ELR (cell line): ENCODE data around the gene TCTA.
"Not testable (repeated sequence)": the region's sequence is repeated elsewhere in the genome, so short reads cannot be mapped to it uniquely, and the experiment has no call there.

Source experiments
- DNase-seq: peaks from one replicate; pipeline ENCODE4 v3.0.0-alpha.2; 2015; ENCODE audit warnings: low read depth

TCTA gene

GRCh38 chr3:49411968-49412631 lies at the start of gene TCTA, which contains the start of gene RHOA:
Gene TCTA, plus strand, starts transcription at chr3:49412423. Its CDS starts 4 bp downstream, at chr3:49412427.
Gene RHOA, minus strand, starts transcription at chr3:49411976. Its CDS starts 36,387 bp downstream, at chr3:49375589.
- DNase-seq: peak; percentile 100

- DNase-seq: no peak
These were observed 49.7 kb upstream of the TCTA start for GRCh38 chr3:49362561-49362960.

- DNase-seq: no peak
These were observed 41.5 kb upstream of the TCTA start for GRCh38 chr3:49370585-49371290.

GRCh38 chr3:49371946-49372345 lies 40.3 kb upstream of the TCTA start:
- no peak for DNase-seq

GRCh38 chr3:49377483-49377882 lies 34.7 kb upstream of the TCTA start:
- DNase-seq: peak; percentile 62

- peak; percentile 54 for DNase-seq
These were observed 33.9 kb upstream of the TCTA start for GRCh38 chr3:49378249-49378895.

GRCh38 chr3:49383387-49383786 lies 28.8 kb upstream of the TCTA start:
- DNase-seq: no peak

- no peak for DNase-seq
These were observed 26.6 kb upstream of the TCTA start for GRCh38 chr3:49385617-49386016.

GRCh38 chr3:49386056-49386756 lies 26.0 kb upstream of the TCTA start:
- no peak for DNase-seq

- peak; percentile 73 for DNase-seq
These were observed 24.5 kb upstream of the TCTA start for GRCh38 chr3:49387721-49388120.

GRCh38 chr3:49388289-49388820 lies 23.9 kb upstream of the TCTA start:
- DNase-seq: no peak

GRCh38 chr3:49389297-49389696 lies 22.9 kb upstream of the TCTA start:
- no peak for DNase-seq

GRCh38 chr3:49391310-49391709 lies 20.9 kb upstream of the TCTA start:
- DNase-seq: not testable (repeated sequence)

- peak; percentile 34 for DNase-seq
These were observed 14.8 kb upstream of the TCTA start for GRCh38 chr3:49397470-49397869.

GRCh38 chr3:49399461-49399860 lies 12.8 kb upstream of the TCTA start:
- peak; percentile 19 for DNase-seq

GRCh38 chr3:49401766-49402165 lies 10.5 kb upstream of the TCTA start:
- DNase-seq: no peak

- no peak for DNase-seq
These were observed 8.3 kb upstream of the TCTA start for GRCh38 chr3:49403891-49404290.

GRCh38 chr3:49405570-49405969 lies 6.7 kb upstream of the TCTA start:
- not testable (repeated sequence) for DNase-seq

GRCh38 chr3:49406571-49407565 lies 5.4 kb upstream of the TCTA start:
- DNase-seq: no peak

- no peak for DNase-seq
These were observed 2.0 kb upstream of the TCTA start for GRCh38 chr3:49410066-49410845.
